Hepatic stellate cell (primary cell): ENCODE data around the gene CDH24.
A peak's percentile ranks its signal among the peaks of the same experiment; 100 is the strongest.

Experiments
- DNase-seq: peaks from one replicate; pipeline ENCODE4 v3.0.0; 2011; ENCODE audit warnings: low spot score

CDH24 gene

GRCh38 chr14:23060536-23061260 lies 3.4 kb upstream of the CDH24 start:
- no peak for DNase-seq

GRCh38 chr14:23058654-23059504 lies 1.6 kb upstream of the CDH24 start:
- DNase-seq: no peak

DNA sequence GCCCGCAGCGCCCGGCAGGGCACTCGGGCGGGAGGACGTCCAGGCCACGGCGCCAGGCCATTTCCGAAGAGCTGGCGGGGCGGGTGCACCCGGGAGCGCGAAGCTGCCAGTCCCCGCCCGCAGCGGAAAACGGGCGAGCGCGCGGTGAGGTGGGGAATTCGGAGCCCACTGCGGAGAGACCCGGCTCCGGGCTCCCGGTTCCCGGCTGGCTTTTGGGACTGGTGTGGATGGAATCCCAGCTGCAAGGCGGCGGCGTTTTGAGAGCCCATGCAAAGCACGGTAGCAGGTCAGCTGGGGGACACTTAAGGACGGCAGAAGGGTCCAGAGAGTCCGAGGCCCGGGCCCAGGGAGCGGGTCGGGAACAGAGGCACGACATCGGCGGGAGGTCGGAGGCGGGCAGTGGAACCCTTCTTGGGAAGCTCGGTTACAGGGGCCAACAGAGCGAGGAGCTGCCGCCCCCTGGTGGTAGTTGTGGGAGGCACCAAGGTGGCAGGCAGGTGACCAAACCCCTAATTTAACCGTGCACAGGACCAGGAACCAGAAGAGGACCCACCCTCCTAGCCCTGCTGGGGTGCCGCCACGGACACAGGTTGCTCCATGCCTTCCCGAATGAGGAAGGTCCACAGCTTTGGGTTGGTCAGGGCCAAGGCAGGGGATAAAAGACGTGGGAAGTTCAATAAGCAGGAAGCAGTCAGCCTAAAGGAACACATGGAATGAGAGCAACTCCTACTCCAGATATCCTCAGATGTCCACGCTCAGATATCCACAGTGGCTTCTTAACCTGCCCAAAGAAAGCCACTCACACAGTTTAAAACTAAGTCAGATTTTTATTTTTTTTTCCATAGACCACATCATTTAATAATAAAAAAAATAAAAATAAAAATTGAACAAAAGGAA lies 685 bp upstream of the CDH24 start:
- DNase-seq: peak; percentile 89

- peak; percentile 92 for DNase-seq
Observed at GRCh38 chr14:23056145-23056955, 970 bp downstream of the CDH24 start.

GRCh38 chr14:23055621-23056144 lies 1.6 kb downstream of the CDH24 start:
- peak; percentile 64 for DNase-seq

DNA sequence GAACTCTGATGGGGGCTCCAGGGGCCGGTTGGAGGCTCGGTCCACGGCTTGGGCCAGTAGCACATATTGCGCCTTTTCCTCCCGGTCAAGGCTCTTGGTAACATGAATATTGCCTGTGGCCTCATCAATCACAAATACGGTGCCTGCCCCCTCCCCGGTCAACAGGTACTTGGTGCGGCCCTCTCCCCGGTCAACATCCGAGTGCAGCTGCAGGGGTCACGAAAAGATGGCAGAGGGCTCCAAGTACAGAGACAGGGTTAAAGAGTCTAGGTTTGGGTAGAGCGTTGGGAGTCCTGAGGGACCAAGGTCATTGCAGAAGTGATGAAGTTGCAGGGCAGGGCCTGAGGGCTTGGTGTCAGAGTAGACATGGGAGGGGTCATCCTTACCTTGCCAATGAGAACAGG lies 2.2 kb downstream of the CDH24 start:
- DNase-seq: no peak

DNA sequence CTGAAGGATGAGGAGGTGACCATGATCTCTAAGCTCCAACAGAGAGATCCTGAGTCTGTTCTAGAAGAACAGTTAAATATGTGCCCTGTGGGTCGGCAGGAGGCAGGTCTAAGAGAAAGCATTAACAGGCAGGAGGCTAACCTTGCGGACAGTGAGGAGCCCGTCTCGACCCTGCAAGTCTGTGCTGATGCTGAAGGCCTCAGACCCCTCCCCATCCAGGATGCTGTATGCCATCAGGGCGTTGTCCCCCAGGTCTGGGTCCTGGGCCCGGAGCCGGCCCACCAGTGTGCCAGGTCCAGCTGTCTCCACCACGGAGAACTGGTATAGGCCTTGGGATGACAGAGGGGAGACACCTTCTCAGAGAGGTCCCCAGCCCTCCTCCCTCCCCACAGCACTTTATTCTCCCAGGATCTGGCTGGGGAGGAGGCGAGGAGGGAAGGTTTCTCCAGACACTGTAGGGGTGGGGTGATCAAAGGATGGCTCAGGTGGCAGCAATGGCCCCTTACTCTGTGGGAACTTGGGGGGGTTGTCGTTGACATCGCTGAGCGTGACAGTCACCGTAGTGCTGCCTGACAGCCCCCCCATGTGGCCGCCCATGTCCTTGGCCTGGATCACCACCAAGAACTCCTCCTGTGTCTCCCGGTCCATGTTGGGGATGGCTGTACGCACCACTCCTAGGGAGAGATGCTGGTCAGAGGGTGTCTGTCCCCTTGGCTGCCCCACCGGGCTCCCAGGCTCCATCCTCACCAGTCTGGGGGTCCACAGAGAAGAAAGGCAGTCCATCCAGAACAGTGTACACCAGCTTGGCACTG lies 3.1 kb downstream of the CDH24 start:
- no peak for DNase-seq

DNA sequence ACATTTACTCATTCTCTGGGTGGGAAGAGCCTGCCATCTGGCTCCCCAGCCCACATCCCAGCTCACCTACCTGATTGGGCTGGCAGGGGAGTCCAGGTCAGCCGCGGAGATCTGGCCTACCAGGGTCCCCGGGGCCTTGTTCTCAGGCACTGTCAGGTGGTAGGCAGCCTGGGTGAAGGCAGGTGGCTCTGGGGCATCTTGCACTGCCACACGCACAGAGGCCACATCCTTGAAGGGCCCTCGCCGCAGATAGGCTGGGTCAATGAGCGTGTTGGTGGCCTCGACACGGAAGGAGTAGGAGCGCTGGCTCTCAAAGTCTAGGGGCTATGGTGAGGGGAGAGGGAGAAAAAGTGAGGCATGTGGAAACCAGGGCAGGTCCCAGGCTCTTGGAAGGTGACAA lies 3.9 kb downstream of the CDH24 start:
- no peak for DNase-seq

DNA sequence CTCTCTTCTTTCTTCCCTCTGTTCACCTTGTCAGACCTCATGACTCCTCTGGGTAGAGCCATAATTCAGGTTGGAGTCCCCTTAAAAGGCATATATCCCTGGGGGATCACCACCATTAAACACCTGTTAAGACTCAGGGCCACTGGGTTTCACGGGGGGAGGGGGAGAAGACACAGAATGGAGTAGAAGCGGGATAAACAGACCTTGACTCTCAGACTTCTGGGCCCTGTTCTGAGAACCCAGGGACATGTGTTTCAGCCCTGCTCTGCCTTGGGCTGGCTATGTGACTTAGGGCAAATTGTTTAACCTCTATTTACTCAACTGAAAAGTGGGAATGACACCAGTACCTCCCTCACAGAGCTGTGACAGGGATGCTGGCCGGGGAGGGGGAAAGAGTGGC lies 4.6 kb downstream of the CDH24 start:
- DNase-seq: no peak

GRCh38 chr14:23052182-23052623 lies 5.1 kb downstream of the CDH24 start:
- DNase-seq: no peak

DNA sequence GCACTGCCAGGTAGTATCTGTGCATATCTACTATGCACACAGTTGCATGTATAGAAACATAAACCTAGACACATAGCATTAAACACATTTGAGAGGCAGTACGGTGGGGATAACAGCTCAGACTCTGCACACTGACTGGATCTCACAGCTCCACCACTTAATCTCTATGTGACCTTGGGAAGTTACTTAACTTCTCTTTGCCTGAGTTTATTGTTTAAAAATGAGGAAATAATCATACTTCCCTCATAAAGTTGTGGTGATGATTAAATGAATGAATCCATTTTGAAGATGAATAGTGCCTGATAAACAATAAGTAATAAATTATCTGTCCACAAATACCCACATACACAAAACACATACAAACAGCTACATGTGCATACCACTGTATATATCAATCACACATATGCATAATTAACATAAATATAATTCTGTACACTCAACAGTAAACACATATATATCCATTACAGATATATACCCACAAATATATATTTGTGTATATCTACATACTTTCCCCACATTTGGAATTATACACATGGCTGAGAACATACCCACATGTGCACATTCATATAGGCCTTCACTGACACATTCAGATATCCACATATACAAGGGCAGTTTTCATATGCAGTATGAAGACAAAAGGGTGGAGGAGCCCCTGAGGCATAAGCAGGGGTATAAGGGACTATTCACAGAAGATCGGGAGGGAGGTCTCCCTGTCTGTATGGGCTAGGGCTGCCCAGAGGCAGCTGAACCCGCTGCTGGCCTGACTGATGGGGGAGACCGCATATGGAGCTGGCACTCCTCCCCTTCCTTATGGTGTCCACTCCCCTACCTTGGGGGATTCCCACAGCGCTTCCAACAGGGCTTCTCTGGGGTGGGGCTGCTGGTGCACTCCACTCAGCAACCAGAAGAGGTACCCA lies 5.9 kb downstream of the CDH24 start:
- DNase-seq: no peak

GRCh38 chr14:23049011-23049410 lies 8.3 kb downstream of the CDH24 start:
- DNase-seq: no peak

GRCh38 chr14:23047751-23048693 lies 9.3 kb downstream of the CDH24 start:
- no peak for DNase-seq

DNA sequence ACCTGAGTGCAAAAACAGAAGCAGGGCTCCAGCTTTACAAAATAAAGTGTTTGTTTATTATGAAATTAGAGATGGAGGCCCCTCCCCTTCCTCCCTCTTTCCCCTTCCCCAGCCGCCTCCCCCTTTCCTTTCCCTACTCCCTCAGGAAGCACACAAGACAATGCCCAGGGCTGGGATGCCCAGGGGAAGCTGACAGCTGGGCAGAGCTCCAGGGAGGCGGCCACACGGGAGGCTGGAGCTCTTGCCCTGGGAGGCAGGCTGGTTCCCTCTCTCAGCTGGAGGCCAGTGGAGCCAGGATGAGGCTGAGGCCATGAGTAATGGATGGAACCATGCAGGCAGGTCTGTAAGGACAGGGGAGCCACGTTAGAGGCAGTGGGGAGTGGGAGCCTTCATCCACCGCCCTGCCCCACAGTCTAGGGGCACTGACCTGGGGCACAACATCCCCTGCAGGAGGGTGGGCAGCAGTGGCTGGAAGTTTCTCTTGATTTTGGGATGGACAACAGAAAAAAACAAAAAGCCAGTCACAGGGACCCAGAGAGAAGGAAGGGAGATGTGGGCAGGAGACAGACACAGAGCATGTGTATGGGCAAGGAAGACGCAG lies 10.2 kb downstream of the CDH24 start:
- no peak for DNase-seq

GRCh38 chr14:23045419-23046357 lies 11.6 kb downstream of the CDH24 start:
- DNase-seq: no peak

- DNase-seq: no peak
Observed at GRCh38 chr14:23044840-23045239, 12.5 kb downstream of the CDH24 start.

DNA sequence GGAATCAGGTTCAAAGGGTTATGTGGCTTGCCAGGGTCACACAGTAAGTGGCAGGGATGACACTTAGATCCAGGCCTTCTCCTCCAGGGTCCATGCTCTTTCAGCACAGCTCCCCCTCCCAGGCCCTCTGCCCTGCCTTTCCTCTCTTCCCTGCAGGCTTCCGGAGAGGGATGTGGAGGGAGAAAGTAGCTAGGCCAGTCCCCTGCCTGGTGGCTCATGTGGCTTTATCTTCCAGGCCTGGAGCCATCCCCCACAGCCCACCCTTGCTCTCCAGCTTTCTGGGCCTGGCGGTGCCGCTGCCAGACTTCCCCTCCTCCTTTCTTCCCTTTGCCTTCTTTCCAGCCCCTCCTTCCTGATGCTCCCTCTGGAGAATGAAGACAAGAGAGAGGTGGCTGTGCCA lies 13.6 kb downstream of the CDH24 start:
- no peak for DNase-seq
